ENCODE measurements around the gene SLC9B1.
"Not testable (repeated sequence)": the region's sequence is repeated elsewhere in the genome, so short reads cannot be mapped to it uniquely, and the experiment has no call there.

SLC9B1 gene

GRCh38 chr4:102959496-102959895 is 60.0 kb downstream of the SLC9B1 start:
- no peaks in the 10 kb centered on the region for H3K9me3 Mint-ChIP-seq
- no peaks in the 10 kb centered on the region for H3K27me3 Mint-ChIP-seq (ENCODE audit: low read depth)
- H3K4me3 Mint-ChIP-seq, result no peak overlapping the region
- TF ChIP-seq CTCF (IDR thresholded peaks at IDR 0.05; ENCODE audit: unreplicated experiment in 3 of 3), result no peak
- no peaks in the 10 kb centered on the region for H3K36me3 Mint-ChIP-seq (ENCODE audit: low read depth)
- no peaks in the 10 kb centered on the region for H3K4me1 Mint-ChIP-seq
- no peak overlapping the region for H3K27ac Mint-ChIP-seq

DNA sequence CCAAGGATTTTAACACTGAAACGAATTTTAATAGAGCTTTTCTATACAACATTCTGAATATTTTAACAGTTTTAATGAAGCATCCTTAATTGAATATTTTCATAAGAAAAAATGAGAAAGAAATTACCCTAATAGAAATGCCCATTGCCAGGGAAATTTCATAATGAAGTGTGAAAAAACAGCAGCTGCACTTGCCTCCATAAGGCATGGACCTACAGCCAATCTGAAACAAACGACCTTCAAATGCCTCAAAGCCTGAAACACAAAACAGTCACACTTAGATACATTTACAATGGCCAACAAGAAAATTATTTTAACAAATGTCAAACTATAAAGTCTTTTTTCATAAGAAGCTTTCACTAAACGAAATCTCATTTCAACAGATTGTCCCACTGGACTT is 74.4 kb downstream of the SLC9B1 start:
- H3K36me3 Mint-ChIP-seq (ENCODE audit: low read depth), result no peaks in the 10 kb centered on the region
- no peak for TF ChIP-seq CTCF (IDR thresholded peaks at IDR 0.05; ENCODE audit: unreplicated experiment in 3 of 3)
- H3K4me3 Mint-ChIP-seq, result no peak overlapping the region
- peaks cover 6% of the 10 kb centered on the region for H3K9me3 Mint-ChIP-seq
- H3K27ac Mint-ChIP-seq, result no peak overlapping the region
- H3K27me3 Mint-ChIP-seq (ENCODE audit: low read depth), result no peaks in the 10 kb centered on the region
- H3K4me1 Mint-ChIP-seq, result no peaks in the 10 kb centered on the region

GRCh38 chr4:102938063-102938462 is 81.4 kb downstream of the SLC9B1 start:
- not testable (repeated sequence) for H3K4me1 Mint-ChIP-seq; H3K27me3 Mint-ChIP-seq (ENCODE audit: low read depth); H3K9me3 Mint-ChIP-seq; H3K4me3 Mint-ChIP-seq; H3K27ac Mint-ChIP-seq; H3K36me3 Mint-ChIP-seq (ENCODE audit: low read depth)

- H3K27me3 Mint-ChIP-seq (ENCODE audit: low read depth), result no peaks in the 10 kb centered on the region
- H3K4me3 Mint-ChIP-seq, result no peak overlapping the region
- no peaks in the 10 kb centered on the region for H3K4me1 Mint-ChIP-seq
- no peak overlapping the region for H3K27ac Mint-ChIP-seq
- H3K9me3 Mint-ChIP-seq, result no peaks in the 10 kb centered on the region
- TF ChIP-seq CTCF (IDR thresholded peaks at IDR 0.05; ENCODE audit: unreplicated experiment in 3 of 3), result no peak
- no peaks in the 10 kb centered on the region for H3K36me3 Mint-ChIP-seq (ENCODE audit: low read depth)
Measured at GRCh38 chr4:102935716-102936115, 83.8 kb downstream of the SLC9B1 start.

DNA sequence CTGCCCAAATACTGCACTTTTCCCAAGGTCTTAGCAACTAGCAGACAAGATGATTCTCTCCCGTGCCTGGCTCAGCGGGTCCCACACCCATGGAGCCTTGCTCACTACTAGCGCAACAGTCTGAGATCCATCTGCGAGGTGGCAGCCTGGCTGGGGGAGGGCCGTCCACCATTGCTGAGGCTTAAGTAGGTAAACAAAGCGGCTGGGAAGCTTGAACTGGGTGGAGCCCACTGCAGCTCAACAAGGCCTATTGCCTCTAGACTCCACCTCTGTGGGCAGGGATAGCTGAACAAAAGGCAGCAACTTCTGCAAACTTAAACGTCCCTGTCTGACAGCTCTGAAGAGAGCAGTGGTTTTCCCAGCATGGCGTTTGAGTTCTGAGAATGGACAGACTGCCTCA is 99.8 kb downstream of the SLC9B1 start:
- not testable (repeated sequence) for H3K27me3 Mint-ChIP-seq (ENCODE audit: low read depth); H3K27ac Mint-ChIP-seq; H3K4me3 Mint-ChIP-seq; H3K4me1 Mint-ChIP-seq; H3K36me3 Mint-ChIP-seq (ENCODE audit: low read depth)
- H3K9me3 Mint-ChIP-seq, result peaks cover 35% of the 10 kb centered on the region

DNA sequence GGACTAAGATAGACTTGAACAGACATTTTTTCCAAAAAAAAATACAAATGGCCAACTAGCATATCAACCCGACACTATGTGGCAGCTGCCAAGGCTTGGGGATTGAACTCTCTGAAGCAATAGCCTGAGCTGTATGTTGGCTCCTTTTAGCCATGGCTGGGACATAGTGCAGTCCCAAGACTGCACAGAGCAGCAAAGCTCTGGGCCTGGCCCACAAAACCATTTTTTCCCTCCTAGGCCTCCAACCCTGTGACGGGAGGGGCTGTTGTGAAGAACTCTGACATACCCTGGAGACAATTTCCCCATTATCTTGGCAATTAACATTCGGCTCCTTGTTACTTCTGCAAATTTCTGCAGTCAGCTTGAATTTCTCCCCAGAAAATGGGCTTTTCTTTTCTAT is 100.6 kb downstream of the SLC9B1 start:
- no peaks in the 10 kb centered on the region for H3K27me3 Mint-ChIP-seq (ENCODE audit: low read depth)
- no peak for TF ChIP-seq CTCF (IDR thresholded peaks at IDR 0.05; ENCODE audit: unreplicated experiment in 3 of 3)
- no peaks in the 10 kb centered on the region for H3K4me1 Mint-ChIP-seq
- H3K4me3 Mint-ChIP-seq, result no peak overlapping the region
- no peaks in the 10 kb centered on the region for H3K36me3 Mint-ChIP-seq (ENCODE audit: low read depth)
- no peak overlapping the region for H3K27ac Mint-ChIP-seq
- H3K9me3 Mint-ChIP-seq, result peaks cover 39% of the 10 kb centered on the region

- Mint-ChIP-seq H3K36me3 (ENCODE audit: low read depth) (no peaks in the 10 kb centered on the region), H3K4me3 (no peak overlapping the region), H3K27ac (no peak overlapping the region), H3K27me3 (ENCODE audit: low read depth) (no peaks in the 10 kb centered on the region), H3K9me3 (no peaks in the 10 kb centered on the region), H3K4me1 (no peaks in the 10 kb centered on the region)
- TF ChIP-seq CTCF (IDR thresholded peaks at IDR 0.05; ENCODE audit: unreplicated experiment in 3 of 3), result no peak
Measured at GRCh38 chr4:102901804-102902203, 117.7 kb downstream of the SLC9B1 start.

GRCh38 chr4:102897610-102898009 is 121.9 kb downstream of the SLC9B1 start:
- not testable (repeated sequence) for H3K9me3 Mint-ChIP-seq; H3K27ac Mint-ChIP-seq; H3K4me1 Mint-ChIP-seq; H3K27me3 Mint-ChIP-seq (ENCODE audit: low read depth); H3K36me3 Mint-ChIP-seq (ENCODE audit: low read depth); H3K4me3 Mint-ChIP-seq

GRCh38 chr4:102896547-102896946 is 123.0 kb downstream of the SLC9B1 start:
- H3K36me3 Mint-ChIP-seq (ENCODE audit: low read depth); H3K27ac Mint-ChIP-seq; H3K4me3 Mint-ChIP-seq; H3K27me3 Mint-ChIP-seq (ENCODE audit: low read depth); H3K4me1 Mint-ChIP-seq; H3K9me3 Mint-ChIP-seq: not testable (repeated sequence)

DNA sequence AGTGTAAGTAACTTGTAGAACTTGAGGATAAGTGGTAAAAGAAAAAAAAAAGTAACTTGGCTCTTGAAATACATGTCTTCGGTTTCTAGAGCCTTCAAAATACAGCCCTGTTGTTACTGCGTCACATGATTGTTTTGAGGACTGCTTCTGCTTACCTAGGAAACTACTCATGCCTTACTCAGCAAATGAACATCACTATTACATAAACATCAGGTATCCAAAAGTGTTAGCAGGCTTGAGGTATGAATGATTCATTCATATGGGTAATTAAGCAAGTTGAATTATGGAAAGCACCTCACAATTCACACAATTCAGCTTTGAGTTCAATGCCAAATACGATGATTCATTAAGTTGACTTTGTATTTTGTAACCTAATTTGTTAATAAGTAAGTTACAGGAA is 129.6 kb downstream of the SLC9B1 start:
- not testable (repeated sequence) for H3K9me3 Mint-ChIP-seq; H3K27me3 Mint-ChIP-seq (ENCODE audit: low read depth); H3K27ac Mint-ChIP-seq; H3K4me3 Mint-ChIP-seq; H3K4me1 Mint-ChIP-seq
- peaks cover 21% of the 10 kb centered on the region for H3K36me3 Mint-ChIP-seq (ENCODE audit: low read depth)

- not testable (repeated sequence) for H3K27me3 Mint-ChIP-seq (ENCODE audit: low read depth); H3K27ac Mint-ChIP-seq; H3K4me1 Mint-ChIP-seq; H3K9me3 Mint-ChIP-seq; H3K4me3 Mint-ChIP-seq
- H3K36me3 Mint-ChIP-seq (ENCODE audit: low read depth), result peaks cover 22% of the 10 kb centered on the region
Measured at GRCh38 chr4:102888570-102888969, 130.9 kb downstream of the SLC9B1 start.
